Caki2 (cell line): Measurements from ENCODE around the gene FRMPD4. TPM values are rescaled to one million over a fixed set of nuclear protein-coding genes. Genes with fewer than 3 reads are reported as not detected.

Experiments used
- DNase-seq: peaks from one replicate; pipeline ENCODE4 v3.0.0-alpha.2; 2015; ENCODE audit warnings: low read depth
- in situ Hi-C: cut with HindIII; loops from 2 replicates; pipeline ENCODE4 v1.10.0; 2016; ENCODE audit warnings: low sequenced_read_pairs, low pct_unique_long_range_greater_than_20kb, mixed read lengths
- total RNA-seq: library from RNA; depleted of rRNA; stranded (reverse); fragments of >200 nt; shearing (Covaris generic); gene quantifications from 2 replicates; pipeline ENCODE4 v1.2.3, GENCODE V29; 2014; ENCODE audit warnings: low replicate concordance

The FRMPD4 gene
- total RNA-seq, 1 experiment from 2014 or later = under 0.01 TPM

DNA sequence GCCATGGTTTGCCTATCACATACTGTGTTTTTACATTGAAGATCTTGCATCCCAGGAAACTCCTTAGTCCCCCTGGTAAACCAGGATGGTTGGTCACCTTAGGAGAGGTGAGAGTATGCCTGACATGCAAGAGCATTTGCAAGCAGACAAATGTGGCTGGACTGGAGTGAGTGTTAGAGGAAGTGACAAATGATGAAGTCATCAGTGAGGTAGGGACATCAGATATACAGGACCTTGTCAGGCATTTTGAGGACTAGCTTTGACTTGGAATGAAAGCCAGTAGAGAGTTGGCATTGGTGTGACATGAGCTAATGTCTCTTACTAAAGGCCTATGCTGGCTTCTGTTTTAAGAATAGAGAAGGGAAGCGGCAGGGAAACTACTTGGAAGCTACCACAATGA lies 124.9 kb downstream of the FRMPD4 start:
- no peak for DNase-seq
- in situ Hi-C loops = no loop called here

DNA sequence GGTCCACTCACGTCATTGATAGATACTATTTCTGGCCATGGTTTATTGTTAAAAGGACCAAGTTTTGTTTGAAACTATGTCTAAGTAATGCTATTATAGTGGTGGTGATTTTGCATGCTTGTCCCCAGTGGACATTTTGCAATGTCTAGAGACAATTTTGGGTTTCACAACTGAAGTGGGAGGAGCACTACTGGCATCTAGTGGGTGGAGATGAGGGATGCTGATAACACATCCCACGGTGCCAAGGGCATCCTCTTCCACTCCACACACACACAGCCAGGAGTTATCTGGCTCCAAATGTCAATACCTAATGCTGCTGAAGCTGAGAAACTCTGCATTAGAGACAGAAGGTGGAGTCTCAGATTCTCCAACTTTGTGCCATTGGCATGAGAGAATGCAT lies 131.2 kb downstream of the FRMPD4 start:
- in situ Hi-C loops = no loop called here
- DNase-seq = no peak

DNA sequence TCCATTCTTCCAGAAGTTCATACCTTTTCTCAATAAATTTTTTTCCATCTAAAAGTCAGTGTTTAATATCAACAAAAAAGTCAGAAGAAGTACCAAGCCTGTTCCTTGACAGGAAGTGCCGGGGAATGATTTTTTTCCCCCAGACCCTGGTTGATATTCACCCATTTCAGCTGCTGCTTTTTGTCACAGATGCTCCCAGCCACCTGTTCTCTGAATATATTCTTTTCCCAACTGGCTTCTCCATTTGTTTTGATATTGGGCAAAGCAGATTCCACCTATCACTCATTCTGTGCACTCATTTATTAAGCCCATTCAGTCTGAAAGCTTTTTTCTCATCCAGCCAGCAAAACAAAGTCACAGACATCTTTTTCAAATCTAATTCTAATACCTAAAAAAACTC lies 139.9 kb downstream of the FRMPD4 start:
- no peak for DNase-seq
- in situ Hi-C loops = no loop called here

DNA sequence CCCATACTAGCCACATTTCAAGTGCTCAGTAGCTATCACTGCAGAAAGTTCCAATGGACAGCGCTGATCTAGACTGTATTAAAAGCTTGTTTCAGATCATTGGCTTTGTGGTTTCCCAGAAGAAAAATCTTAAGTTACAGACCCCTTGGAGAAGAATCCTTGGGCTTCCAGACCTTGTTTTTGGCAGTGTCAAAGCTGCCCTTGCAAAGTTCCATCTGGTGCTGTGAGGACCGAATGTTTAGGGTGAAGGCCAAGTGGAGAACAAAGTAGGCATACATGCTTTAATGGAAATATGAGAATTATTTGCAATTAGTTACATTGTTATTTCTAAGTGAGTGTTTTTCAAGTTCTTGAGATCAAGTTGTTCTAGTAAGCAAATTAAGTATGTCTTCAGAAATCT lies 144.7 kb downstream of the FRMPD4 start:
- in situ Hi-C loops = no loop called here
- DNase-seq = no peak

DNA sequence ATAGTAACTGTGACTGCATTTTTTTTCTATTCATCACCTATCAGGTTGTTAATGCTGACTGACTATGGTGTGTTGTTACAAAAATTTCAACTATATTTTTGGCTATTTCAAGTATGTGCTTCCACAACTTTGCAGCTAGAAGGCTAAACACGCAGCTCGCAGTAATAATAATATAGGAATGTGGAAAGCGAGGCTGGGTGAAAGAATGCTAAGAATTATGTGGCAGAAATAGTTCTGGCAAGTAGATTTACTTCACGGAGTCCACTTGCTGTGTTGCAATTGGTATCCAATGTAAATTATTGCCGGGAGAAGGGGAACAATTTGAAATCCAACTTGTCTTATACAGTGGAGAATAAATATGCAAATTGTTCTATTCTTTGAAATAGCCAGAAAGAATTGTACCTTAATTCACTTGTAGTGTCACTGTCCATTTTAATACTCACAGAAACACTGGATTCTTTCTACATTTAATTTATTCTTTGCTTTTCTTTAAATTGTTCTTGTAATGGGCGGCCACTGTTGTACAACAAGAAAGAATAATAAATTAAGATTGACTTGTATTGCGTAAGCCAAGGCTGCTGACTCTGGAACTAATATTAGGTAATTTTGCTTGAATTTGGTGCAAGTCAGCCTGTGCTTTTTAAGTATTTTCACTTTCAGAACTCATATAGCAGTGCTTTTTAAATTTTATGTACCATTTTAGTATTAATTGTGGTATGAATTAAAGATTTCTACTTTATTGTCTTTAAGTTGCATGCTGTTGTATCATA lies 154.9 kb downstream of the FRMPD4 start:
- no peak for DNase-seq
- in situ Hi-C loops = no loop called here

DNA sequence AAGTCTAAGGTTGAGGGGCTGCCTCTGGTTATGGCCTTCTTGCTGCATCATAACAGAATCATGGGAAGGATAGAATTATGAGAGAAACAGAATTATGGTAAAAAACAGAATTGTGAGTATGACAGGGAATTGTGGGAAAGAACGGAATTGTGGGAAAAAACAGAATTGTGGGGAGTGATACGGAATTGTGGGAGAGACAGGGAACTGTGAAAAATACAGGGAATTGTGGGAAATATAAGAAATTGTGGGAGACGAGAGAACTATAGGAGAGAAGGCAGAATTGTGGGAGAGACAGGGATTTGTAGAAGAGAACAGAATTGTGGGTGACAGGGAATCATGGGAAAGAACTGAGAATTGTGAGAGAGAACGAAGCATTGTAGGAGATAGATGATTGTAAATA lies 159.1 kb downstream of the FRMPD4 start:
- in situ Hi-C loops = no loop called here
- no peak for DNase-seq

DNA sequence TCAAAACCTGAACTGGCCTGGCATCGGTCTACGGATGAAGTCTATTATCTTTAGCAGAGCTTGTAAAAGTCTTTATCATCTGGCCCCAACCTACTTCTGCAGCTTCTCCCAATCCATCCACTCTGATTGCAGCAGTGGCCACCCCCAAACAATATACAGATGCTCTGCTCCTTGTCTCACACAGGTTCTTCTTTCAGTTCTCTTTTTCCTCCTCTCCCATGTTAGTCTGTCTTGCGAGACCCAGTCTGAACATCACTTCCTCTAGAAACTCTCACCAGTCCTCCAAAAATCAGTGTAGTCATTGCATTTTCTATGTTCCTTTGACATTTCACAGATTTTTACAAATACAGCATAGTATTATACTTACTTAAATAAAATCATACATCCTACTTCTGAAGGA lies 163.0 kb downstream of the FRMPD4 start:
- in situ Hi-C loops = no loop called here
- no peak for DNase-seq

DNA sequence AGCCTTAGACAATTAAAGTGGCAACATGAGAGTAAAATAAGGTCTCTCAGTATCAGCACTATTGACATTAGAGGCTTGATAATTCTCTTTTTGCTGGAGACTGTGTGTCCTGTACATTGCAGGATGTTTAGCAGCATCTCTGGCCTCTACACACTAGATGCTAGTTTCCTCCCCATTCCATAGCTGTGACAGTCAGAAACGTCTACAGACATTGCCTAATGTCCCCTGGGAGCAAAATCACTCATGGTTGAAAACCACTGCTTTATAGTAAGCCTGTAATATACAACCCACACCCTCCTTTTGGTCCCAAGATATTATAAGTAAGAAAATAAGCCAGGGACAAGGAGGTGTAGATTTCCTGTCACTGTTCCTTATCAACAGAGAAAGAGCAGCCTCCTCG lies 166.0 kb downstream of the FRMPD4 start:
- in situ Hi-C loops = no loop called here

DNA sequence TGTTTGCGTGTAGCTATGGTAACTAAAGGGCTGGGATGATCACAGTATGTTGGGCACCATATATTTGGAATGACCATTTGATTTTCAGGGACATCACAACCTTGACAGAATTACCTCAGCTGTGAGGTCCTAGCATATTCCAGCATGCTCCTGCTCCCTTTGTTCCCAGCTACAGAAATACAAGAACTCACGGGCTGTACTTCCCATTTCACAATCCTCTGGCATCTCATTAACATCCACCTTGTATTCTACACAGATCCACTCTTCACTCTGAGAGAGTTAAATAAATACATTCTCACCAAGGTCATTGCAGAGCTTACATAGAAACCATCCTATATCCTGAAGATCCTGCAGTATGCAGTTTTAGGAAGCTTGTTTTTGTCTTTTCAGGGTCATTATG lies 169.7 kb downstream of the FRMPD4 start:
- in situ Hi-C loops = no loop called here
- DNase-seq = no peak

More for the DNA sequence above, 166.0 kb downstream of the FRMPD4 start:
- DNase-seq = no peak

DNA sequence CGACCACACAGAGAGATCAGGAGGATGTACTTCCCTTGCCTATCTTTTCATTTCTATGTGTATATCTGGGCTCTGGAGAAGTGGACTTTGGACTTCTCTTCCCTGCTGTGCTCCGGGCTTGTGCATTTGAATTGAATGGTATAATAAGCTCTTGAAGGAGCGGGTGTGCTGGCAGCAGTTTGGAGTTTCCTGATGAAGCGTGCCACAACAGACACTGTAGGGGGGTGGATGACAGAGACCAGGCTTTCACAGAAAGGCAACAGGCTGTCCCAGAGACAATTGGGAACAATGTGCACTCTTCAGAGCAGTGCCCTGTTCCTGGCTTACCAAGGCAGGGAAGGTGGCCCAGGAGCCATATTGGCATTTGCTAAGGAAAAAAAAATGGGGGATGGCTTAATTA lies 170.1 kb downstream of the FRMPD4 start:
- DNase-seq = peak; percentile 5
- in situ Hi-C loops = no loop called here

DNA sequence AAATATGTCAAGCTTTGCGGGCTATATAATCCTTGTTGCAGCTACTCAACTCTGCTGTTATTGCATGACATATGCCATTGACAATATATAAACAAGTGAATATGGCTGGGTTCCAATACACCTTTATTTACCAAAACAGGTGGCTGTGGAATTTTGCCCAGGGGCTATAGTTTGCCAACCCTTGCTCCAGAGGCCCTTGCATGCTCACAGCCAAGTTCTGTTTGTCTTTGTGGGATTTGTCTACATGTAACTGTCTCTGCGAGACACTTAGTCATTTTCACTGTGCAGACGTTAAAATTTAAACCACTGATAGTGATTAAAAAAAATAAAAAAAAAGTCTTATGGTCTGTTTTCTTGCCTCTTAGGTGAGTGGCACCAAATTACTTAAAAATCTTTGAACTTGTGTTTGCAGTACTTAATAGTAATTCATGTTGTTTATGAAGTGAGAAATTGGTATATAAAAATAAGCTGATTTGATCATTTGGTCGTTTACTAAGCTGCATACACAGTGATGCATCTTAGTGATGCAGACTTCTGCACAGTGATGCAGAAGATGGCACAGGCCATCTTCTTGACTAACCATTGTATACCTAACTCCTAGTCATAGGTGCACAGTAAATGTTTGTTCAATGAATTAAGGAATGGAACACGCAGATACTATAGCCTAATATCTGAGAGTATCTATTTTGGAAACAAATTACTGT lies 170.9 kb downstream of the FRMPD4 start:
- in situ Hi-C loops = no loop called here
- DNase-seq = peak; percentile 40

DNA sequence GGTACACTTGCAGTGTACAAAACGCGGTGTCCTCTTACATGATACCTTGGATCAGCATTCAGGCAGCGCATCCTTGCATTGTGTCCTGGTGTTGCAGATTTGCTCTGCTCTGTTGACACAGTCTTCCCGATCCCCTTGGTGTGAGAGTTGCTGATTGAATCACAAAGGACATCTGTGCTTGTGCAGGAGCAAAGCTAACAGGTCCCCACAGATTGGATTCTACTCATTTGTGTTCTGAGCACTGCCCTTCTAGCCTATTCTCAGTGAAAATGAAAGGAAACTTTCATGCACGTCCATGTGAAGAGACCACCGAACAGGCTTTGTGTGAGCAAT lies 171.4 kb downstream of the FRMPD4 start:
- DNase-seq = no peak
- in situ Hi-C loops = no loop called here

DNA sequence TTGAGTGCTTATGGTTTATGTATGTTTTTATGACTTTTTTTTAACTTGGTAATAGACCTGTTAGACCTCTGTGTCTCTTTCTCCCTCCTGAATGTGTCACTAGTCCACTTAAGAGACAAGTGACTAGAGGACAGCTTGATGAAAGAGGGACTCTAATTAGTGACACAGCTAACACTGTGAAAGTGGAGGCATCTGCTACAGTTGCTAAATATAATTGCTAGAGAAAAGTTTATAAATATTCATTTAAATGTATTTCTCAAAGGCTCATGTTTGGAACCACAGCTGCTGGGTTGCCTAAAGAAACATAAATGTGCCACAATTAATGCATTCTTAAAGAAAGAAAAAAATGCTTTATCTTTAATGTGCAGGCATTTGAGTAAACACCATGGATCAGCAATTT lies 176.4 kb downstream of the FRMPD4 start:
- DNase-seq = no peak
- in situ Hi-C loops = no loop called here

DNA sequence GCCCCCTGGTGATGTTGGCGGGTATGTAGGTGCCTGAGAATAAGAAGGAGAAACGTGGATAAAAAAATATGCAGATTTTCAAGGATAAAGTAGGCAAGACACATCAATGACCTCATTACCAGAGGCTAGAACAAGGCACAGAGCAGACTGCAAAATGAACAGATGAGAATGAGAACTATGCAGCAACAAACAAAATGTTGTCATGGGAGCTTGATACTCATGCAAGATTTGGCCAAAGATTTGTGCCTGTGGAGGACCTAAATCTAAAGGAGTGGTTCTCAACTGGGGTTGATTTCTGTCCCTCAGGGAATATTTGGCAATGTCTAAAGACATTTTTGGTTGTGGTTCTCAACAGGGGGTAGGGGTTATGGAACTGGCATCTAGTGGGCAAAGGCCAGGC lies 177.3 kb downstream of the FRMPD4 start:
- no peak for DNase-seq
- in situ Hi-C loops = no loop called here

DNA sequence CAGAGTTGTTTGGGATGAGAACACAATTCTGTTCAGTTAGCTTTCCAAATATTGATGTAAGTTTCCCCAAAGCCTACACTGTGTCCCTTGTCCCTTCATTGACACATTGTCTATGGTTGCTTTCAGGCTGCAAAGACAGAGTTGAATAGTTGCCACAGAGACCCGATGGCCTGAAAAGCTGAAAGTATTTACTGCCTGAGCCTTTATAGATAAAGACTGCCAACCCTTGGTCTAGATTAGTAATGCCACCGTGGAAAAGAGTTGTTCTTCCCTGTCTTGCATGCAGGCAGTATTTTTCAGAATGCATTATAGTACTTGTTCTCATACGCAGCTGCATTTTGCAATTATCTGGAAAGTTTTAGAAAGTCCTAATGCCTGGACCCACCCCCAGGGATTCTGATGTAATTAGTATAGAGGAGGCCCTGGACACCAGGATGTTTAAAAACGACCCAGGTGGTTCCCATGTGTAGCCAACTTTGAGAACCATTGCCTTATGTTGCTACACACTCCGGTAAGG lies 180.8 kb downstream of the FRMPD4 start:
- no peak for DNase-seq
- in situ Hi-C loops = no loop called here

DNA sequence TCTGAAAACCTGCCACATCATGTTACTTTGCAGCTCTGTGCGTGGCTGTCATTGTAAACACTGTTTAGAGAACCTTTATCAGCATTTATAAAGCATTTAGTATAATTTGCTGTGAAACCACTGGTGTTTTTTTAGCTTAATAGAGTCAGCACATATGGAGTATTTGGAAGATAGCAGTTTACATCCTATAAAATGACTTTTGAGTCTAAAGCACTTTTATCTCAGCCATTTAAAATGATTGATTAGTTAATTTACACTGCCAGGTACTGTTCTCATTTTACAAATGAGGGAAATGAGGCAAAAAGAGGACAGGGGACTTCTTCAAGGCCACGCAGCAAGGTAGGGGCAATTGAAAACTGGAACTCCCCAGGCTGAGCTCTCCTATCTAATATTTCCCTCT lies 181.7 kb downstream of the FRMPD4 start:
- in situ Hi-C loops = no loop called here
- no peak for DNase-seq

DNA sequence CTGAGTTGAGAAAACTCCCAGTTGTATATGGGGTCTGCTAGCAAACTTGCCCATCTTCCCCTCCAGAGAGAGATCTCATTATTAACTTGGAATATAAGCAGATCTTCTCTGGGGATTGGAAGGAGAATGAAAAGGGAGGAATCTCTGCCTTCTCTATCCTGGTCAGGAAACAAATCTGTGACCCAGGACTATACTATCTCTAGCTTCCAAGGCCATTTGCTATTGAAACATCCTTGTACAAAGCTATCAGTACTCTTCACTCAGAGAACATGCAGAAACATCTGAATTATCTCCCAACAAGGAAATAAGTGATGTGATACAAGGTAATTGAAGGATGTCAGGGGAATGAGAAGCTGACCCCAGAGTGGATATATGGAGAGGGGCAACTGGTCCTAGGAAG lies 183.8 kb downstream of the FRMPD4 start:
- DNase-seq = no peak
- in situ Hi-C loops = no loop called here

DNA sequence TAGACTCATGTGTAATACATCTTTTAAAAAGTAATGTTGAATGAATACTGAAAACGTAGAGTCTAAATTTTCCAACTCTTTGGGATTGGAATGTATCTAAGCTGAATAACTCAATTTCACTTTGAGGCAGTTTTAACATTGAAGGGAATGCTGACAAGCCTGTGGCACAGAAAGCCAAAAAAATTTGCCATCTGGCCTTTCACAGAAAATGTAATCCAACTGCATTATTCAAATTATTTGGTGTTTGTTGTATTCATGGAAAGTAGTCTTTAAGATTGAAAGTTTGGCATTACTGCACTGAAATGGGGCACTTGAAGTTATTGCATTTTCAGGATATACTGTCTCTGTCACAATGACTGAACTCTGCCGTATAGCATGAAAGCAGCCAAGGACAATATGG lies 186.9 kb downstream of the FRMPD4 start:
- in situ Hi-C loops = no loop called here
- DNase-seq = no peak

DNA sequence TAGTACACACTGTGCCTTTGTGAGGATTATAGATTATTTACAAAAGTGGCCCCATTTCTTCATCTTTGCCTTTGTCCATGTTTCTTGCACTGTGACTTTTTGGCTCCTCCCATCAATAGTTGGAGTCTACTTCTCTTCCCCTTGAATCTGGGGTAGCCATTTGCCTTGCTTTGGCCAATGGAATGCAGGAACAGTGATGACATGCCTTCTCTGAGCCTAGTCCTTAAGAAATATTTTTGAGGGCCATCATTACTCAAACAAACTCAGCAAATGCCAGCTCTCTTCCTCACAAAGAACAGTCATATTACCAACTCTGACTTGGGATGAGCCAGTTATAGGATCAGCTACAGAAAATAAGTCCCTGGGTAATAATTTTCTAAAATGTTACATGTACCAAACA lies 189.6 kb downstream of the FRMPD4 start:
- in situ Hi-C loops = no loop called here
- no peak for DNase-seq

DNA sequence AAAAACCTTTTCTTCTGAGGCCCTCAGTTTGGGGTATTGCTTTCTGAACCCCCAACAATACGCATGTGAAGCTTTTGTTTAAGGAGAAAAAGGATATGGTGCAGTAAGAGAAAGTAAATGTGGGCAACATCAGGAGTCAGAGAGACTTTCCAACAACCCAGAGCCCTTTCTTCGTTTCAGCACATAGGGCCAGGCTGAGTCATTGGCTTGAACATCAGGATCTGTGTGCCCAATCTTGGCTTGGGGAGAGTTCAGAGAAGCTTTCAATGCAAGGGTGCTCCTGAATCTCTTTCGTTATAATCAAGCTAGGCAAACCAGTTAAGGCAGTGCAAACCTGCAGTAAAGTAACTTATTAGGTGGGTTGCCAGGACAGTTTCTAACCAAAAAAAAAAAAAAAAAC lies 191.2 kb downstream of the FRMPD4 start:
- DNase-seq = no peak
- in situ Hi-C loops = no loop called here
